Measurements from ENCODE around the gene RRP9. TPM values are rescaled to one million over a fixed set of nuclear protein-coding genes. Genes with fewer than 3 reads are reported as not detected.

The RRP9 gene
- total and polyA plus RNA-seq, 9 donors: 4.9 to 32.7 (median 16.8) TPM

DNA sequence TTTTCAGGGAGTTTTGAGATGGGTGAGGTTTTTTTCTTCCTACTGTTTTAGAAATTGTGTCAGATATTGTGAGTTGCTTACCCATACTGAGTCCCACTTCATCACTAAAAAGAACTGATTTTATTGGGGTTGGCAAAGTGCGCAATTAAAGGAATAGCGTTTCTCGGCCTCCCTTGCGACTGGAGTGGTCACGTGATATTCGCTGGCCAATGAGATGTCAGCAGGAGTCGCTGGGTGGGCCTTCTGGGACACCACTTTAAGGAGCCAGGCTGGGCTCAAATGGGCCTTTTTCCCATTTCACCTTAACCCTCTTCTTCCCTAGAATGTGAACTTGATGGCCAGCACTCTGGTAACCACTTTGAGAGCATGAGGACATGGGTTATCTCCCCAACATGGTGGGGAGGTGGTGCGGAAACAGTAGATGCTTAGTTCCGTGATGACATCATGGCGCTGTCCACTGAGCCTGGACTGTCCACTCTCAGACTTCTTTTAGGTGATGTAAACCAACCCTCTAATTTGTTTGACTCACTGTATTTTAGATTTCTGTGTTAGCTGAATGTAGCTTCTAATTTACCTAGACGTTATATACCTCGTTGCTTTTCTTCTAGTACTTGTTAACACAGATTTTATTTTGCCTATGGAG is 53.1 kb downstream of the RRP9 start:
- Histone ChIP-seq H3K9me3 (no peaks in the 10 kb centered on the region), H3K4me3 (no peak overlapping the region), H3K36me3 (no peaks in the 10 kb centered on the region), H3K27ac (no peak overlapping the region), H3K27me3 (no peaks in the 10 kb centered on the region), H3K4me1 (ENCODE audit: insufficient read depth) (no peaks in the 10 kb centered on the region)
- no peak for TF ChIP-seq EP300 (IDR thresholded peaks at IDR 0.05)
- no peak for TF ChIP-seq POLR2A (IDR thresholded peaks at IDR 0.05)
- TF ChIP-seq, protein P1, sequence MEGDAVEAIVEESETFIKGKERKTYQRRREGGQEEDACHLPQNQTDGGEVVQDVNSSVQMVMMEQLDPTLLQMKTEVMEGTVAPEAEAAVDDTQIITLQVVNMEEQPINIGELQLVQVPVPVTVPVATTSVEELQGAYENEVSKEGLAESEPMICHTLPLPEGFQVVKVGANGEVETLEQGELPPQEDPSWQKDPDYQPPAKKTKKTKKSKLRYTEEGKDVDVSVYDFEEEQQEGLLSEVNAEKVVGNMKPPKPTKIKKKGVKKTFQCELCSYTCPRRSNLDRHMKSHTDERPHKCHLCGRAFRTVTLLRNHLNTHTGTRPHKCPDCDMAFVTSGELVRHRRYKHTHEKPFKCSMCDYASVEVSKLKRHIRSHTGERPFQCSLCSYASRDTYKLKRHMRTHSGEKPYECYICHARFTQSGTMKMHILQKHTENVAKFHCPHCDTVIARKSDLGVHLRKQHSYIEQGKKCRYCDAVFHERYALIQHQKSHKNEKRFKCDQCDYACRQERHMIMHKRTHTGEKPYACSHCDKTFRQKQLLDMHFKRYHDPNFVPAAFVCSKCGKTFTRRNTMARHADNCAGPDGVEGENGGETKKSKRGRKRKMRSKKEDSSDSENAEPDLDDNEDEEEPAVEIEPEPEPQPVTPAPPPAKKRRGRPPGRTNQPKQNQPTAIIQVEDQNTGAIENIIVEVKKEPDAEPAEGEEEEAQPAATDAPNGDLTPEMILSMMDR (IDR thresholded peaks at IDR 0.05): no peak
- intact Hi-C loops (cut with DNase I): no loop called here
- WGBS, 3 donors: 91 to 96% (median 91%) methylated on average over 12 of the region's 12 CpGs
- DNase-seq: no peak

DNA sequence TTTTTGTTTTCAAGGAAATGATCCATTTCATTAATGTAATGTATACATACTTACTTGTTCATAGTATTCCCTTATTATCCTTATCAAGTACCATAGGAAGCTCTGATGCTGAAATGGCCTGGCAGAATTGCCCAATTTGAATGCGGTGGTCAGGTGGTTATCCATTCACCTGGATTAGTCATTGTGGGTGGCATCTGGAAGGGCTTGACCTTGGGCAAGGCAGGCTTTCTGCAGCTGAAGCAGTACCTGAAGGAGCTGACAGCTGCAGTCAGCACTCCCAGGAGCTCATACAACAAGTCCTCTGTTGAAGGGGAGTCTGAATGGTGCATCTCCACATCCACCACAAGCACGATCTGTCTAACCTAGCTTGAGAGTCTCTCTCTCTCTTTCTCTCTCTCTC is 54.1 kb downstream of the RRP9 start:
- 73 to 86% (median 83%) methylated on average over 2 of the region's 2 CpGs for WGBS, 3 donors
- intact Hi-C loops (cut with DNase I): no loop called here
- Histone ChIP-seq H3K36me3 (no peaks in the 10 kb centered on the region), H3K4me1 (ENCODE audit: insufficient read depth) (no peaks in the 10 kb centered on the region), H3K27ac (no peak overlapping the region), H3K4me3 (no peak overlapping the region), H3K27me3 (no peaks in the 10 kb centered on the region), H3K9me3 (no peaks in the 10 kb centered on the region)
- no peak for DNase-seq
- TF ChIP-seq, protein P1 (IDR thresholded peaks at IDR 0.05): no peak
- TF ChIP-seq EP300 (IDR thresholded peaks at IDR 0.05) (no peak), POLR2A (IDR thresholded peaks at IDR 0.05) (no peak)

DNA sequence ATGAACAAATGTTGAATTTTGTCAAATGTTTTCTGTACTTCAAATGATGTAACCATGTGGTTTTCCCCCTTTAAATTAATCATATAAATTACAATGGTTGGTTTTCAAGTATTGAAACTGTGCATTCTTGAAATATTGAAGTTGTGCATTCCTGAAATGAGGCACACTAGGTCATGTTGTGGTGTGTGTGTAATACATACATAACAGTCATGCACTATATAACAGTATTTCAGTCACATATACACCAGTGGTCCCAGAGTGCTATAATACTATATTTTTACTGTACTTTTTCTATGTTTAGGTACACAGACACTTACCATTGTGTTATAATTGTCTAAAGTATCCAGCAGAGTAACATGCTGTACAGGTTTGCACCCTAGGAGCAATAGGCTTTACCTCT is 55.3 kb downstream of the RRP9 start:
- no peak overlapping the region for H3K4me3 ChIP-seq
- no peaks in the 10 kb centered on the region for H3K27me3 ChIP-seq

More for the DNA sequence above, 55.3 kb downstream of the RRP9 start:
- no peak overlapping the region for H3K27ac ChIP-seq
- H3K36me3 ChIP-seq: no peaks in the 10 kb centered on the region
- H3K4me1 ChIP-seq (ENCODE audit: insufficient read depth): no peaks in the 10 kb centered on the region
- TF ChIP-seq POLR2A (IDR thresholded peaks at IDR 0.05) (no peak), EP300 (IDR thresholded peaks at IDR 0.05) (no peak)
- TF ChIP-seq, protein P1 (IDR thresholded peaks at IDR 0.05): no peak
- H3K9me3 ChIP-seq: no peaks in the 10 kb centered on the region
- no peak for DNase-seq
- intact Hi-C loops (cut with DNase I): no loop called here

Small RNA genes within 50 kb of the gene (small RNA-seq; reads per million reads assigned to genes)
- not detected for gene AC115284.1

Other genes starting within 250 kb of the RRP9 start
- under 1 TPM in 4 of 7 donors, not detected in 3; 0.25 to 0.47 (median 0.34) TPM for gene GRM2, start 234.8 kb downstream of the RRP9 start, total RNA-seq
- under 1 TPM; 0.10 to 0.24 TPM for gene GRM2, start 234.8 kb downstream of the RRP9 start, polyA plus RNA-seq
- gene IQCF6, start 162.7 kb downstream of the RRP9 start, total RNA-seq: not detected
- not detected for gene IQCF6, start 162.7 kb downstream of the RRP9 start, polyA plus RNA-seq
- gene IQCF2, start 80.3 kb downstream of the RRP9 start, total RNA-seq: not detected
- not detected for gene IQCF2, start 80.3 kb downstream of the RRP9 start, polyA plus RNA-seq
- gene IQCF5, start 66.3 kb downstream of the RRP9 start, total RNA-seq: not detected
- gene IQCF5, start 66.3 kb downstream of the RRP9 start, polyA plus RNA-seq: not detected
- under 1 TPM in 1 of 7 donors, not detected in 6; 0.62 TPM for gene IQCF1, start 38.6 kb downstream of the RRP9 start, total RNA-seq
- gene IQCF1, start 38.6 kb downstream of the RRP9 start, polyA plus RNA-seq: not detected
- gene PARP3, start 459 bp upstream of the RRP9 start, total RNA-seq: 10 to 100 TPM in 6 of 7 donors, 1 to 10 TPM in 1; 8.2 to 19.4 (median 11.6) TPM
- 10 to 100 TPM in 1 of 2 donors, 1 to 10 TPM in 1; 9.8 to 10.2 TPM for gene PARP3, start 459 bp upstream of the RRP9 start, polyA plus RNA-seq
- gene GPR62, start 13.5 kb upstream of the RRP9 start, total RNA-seq: under 1 TPM; 0.23 to 0.83 (median 0.36) TPM
- gene GPR62, start 13.5 kb upstream of the RRP9 start, polyA plus RNA-seq: under 1 TPM; 0.15 to 0.22 TPM
- 10 to 100 TPM; 36.9 to 83.3 (median 49.0) TPM for gene PCBP4, start 25.6 kb upstream of the RRP9 start, total RNA-seq
- 10 to 100 TPM in 1 of 2 donors, 1 to 10 TPM in 1; 4.5 to 28.7 TPM for gene PCBP4, start 25.6 kb upstream of the RRP9 start, polyA plus RNA-seq
- gene ABHD14B, start 32.1 kb upstream of the RRP9 start, total RNA-seq: 10 to 100 TPM; 37.1 to 55.7 (median 45.5) TPM
- gene ABHD14B, start 32.1 kb upstream of the RRP9 start, polyA plus RNA-seq: 10 to 100 TPM; 58.4 to 70.9 TPM
- 10 to 100 TPM; 13.2 to 36.1 (median 27.4) TPM for gene ABHD14A, start 33.2 kb upstream of the RRP9 start, total RNA-seq
- 10 to 100 TPM in 1 of 2 donors, 1 to 10 TPM in 1; 5.1 to 30.8 TPM for gene ABHD14A, start 33.2 kb upstream of the RRP9 start, polyA plus RNA-seq
- 10 to 100 TPM; 13.8 to 27.4 (median 21.1) TPM for gene ACY1, start 41.6 kb upstream of the RRP9 start, total RNA-seq
- gene ACY1, start 41.6 kb upstream of the RRP9 start, polyA plus RNA-seq: 10 to 100 TPM in 1 of 2 donors, 1 to 10 TPM in 1; 8.4 to 10.2 TPM
- gene RPL29, start 54.0 kb upstream of the RRP9 start, total RNA-seq: 1,000 to 10,000 TPM; 1,785 to 3,905 (median 1,999) TPM
- gene RPL29, start 54.0 kb upstream of the RRP9 start, polyA plus RNA-seq: 1,000 to 10,000 TPM; 1,901 to 3,982 TPM
- gene DUSP7, start 114.7 kb upstream of the RRP9 start, total RNA-seq: 10 to 100 TPM in 5 of 7 donors, 1 to 10 TPM in 2; 5.1 to 18.0 (median 15.2) TPM
- 1 to 10 TPM; 6.5 to 8.6 TPM for gene DUSP7, start 114.7 kb upstream of the RRP9 start, polyA plus RNA-seq
- 1 to 10 TPM in 5 of 7 donors, under 1 TPM in 2; 0.53 to 1.8 (median 1.3) TPM for gene POC1A, start 212.5 kb upstream of the RRP9 start, total RNA-seq
- gene POC1A, start 212.5 kb upstream of the RRP9 start, polyA plus RNA-seq: 1 to 10 TPM; 1.1 to 1.3 TPM